ENCODE results near the gene SNTG2.

SNTG2 gene

DNA sequence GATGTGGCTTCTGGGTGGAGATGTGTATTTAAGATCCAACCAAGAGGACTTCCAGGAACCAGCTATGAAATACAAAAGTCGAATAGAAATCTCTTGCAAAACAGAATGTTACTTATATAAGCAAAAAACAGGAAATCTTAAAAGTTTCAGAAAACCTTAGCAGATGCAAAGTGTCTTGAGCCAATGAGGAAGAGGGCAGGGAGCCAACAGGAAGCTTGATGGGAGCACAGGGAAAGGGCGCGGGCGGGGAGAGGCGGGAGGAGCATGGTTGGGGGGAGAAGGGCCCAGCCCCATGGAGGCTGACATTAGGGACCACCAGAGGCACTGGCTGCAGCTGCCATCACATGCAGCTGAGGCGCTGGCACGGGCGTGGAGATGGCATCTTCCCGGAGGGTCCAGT, 203.3 kb downstream of the SNTG2 start:
- no peak for DNase-seq

- DNase-seq = no peak
These were observed 204.3 kb downstream of the SNTG2 start for GRCh38 chr2:1154710-1155594.

DNA sequence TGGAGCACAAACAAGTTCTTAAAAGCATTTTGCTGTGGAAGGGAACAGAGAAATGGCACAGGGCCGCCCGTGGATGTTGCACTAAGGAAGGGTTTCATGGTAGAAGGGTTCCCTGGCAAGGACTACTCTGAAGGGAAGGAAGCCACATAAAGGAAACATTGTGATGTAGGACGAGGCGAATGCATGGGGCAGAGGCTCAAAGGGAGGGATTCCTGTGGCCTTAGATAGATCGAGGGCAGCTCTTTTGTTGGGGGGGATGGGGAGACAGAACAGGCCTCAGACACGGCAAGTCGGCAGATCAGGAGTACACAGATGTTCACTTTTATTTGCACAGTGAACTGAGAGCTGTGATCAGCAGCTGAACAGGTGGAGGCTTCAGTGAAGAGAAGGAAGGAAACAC, 205.4 kb downstream of the SNTG2 start:
- no peak for DNase-seq

DNA sequence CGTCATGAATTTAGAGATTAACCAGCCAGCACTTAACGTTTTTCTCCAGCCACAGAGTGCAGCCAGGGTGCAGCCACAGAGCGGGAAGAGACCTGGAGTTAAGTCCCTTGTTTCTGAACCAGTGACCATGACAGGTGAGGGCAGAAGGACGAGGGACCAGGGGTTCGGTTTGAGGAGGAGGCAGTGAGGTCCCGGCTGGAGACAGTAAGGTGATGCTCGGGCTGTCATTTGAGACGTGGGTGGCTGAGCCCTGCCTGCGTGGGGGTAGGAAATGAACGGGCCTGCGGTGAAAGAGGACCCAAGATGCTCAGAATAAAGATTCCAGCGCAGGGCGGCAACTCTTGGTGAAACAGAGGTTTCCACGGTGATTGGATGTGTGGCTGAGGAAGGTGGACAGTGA, 205.9 kb downstream of the SNTG2 start:
- no peak for DNase-seq

GRCh38 chr2:1157107-1157506, 206.5 kb downstream of the SNTG2 start:
- no peak for DNase-seq

DNA sequence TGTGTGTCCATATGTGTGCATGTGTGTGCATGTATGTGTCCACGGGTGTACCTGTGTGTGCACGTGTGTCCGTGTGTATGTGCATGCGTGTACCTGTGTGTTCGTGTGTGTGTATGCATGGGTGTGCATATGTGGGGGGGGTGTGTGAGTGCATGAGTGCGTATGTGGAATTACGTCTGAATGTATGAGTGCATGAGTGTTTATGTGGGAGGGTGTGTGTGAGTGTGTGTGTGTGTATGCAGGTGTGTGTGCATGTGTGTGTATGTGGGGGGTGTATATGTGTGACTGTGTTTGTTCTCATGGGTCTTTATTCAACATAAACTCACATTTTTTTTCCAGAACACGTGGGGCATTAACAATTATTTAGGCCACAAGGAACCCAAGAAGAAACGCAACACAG, 208.4 kb downstream of the SNTG2 start:
- DNase-seq = no peak

- DNase-seq = no peak
These were observed 211.6 kb downstream of the SNTG2 start for GRCh38 chr2:1162246-1162645.

GRCh38 chr2:1162768-1163584, 212.3 kb downstream of the SNTG2 start:
- peak; percentile 26 for DNase-seq

GRCh38 chr2:1166976-1167375, 216.3 kb downstream of the SNTG2 start:
- DNase-seq = peak; percentile 25

DNA sequence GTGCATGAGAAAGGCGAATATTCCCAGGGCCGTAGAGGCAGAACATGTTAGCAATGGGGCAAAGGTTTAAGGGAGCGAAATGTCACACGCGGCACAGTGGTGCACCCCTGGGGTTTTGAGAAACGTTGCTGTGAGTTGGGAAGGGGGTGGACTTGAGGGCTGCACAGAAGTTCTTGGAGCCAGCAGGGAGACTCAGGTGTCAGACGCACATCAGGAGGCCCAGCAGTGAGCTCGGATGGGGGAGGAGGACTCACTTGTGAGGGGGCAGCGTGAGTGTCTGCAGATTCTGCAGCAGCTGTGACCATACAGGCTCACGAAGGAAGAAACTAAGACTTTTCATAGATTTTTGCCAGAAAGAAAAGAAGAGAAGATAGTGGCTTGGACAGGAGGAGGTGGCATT, 218.2 kb downstream of the SNTG2 start:
- no peak for DNase-seq

DNA sequence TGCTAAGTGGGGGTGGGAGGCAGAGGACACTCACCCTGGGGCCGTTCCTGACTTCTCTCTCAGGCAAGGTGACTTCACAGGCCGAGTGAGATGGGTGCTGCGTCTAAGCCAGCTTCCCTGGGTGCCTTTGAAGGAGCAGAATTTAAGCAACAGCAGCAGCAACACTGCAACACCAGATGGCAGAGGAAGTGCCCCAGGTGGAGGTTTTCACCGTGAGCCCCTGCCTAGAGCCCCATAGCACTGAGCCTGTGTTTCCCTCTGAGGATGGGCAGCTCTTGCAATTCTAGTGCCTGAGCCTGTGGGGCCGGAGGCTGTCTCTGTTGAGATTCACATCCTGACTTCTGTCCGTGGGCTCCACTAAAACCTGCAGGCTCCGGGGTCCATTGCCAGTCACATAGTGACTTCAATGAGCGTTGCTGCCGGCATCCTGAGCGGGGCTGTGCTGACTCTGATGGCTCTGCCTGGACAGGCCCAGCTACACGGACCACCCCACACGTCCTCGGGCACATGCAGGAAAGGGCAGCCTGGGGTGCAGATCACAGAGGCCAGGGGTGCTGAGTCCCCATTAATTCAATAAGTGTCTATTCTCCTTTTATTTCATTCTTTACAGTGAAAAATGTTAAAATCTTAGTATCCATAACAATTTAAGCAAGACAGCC, 218.8 kb downstream of the SNTG2 start:
- no peak for DNase-seq

DNA sequence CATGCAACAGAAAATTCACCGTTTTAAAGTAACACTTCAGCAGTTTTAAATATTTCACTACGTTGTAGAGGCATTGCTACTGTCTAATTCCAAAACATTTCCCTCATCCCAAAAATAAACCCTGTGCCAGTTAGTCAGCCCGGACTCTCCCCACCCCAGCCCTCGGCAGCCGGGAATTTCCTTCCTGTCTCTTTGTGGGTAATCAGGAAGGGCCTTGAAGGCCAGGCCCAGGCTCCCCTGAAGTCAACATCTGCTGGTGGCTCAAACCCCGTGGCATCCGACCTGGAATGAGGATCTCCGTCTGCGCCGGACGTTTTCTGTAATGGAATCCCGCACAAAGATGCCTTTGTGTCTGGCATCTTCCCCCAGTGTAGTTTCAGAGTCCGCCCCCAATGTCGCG, 219.6 kb downstream of the SNTG2 start:
- DNase-seq = no peak

DNA sequence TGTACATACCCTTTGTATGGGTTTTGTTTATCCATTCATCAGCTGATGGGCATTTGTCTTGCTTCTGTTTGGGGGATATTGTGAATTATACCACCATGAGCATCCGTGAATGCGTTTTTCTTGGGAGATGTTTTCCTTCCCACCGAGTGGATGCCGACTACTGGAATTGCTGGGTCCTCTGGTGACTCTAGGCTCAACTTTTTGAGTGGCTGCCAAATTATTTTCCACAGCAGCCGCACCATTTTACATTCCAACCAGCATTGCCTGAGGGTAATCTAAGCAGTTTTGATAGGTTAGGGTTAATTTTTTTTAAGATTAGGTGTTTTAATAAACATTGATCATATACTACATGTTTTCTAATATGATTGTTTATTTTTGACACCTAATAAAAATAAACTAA, 220.1 kb downstream of the SNTG2 start:
- DNase-seq = no peak

- no peak for DNase-seq
These were observed 222.9 kb downstream of the SNTG2 start for GRCh38 chr2:1173528-1173927.

DNA sequence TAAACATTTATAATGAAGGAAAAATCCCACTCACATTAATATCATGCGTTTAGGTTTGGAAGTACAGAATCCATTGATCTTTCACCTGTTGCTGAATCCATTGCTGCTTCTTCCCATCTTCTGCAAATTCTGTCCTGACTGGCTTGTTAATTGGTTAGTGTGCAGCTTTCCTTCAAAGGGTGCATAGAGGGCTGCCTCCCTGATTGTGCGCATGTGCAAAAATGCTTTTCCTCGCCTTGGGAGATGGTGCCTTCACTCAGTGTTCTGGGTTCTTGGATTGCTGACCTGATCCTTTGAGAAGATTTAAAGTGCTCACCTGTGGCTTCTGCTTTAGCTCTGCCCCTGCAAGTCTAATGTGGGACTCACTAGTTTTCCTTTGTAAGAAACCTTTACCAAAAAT, 231.2 kb downstream of the SNTG2 start:
- DNase-seq = no peak

- DNase-seq = no peak
These were observed 232.7 kb downstream of the SNTG2 start for GRCh38 chr2:1183300-1183699.

GRCh38 chr2:1186421-1186820, 235.8 kb downstream of the SNTG2 start:
- no peak for DNase-seq

DNA sequence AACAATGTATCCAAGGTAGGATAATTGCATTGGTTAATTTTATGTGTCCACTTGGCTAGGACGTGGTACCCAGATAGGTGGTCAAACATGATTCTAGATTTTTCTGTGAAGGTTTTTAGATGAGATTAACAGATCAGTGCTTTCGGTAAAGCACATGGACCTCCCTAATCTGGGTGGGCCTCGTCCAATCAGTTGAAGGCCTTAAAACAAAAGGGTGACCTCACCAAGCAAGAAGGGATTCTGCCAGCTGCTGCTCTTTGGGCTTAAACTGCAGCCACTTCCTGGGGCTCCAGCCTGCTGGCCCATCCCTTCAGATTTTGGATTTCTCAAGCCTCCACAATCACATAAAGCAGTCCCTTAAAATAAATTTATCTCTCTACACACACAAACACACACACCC, 236.5 kb downstream of the SNTG2 start:
- DNase-seq = no peak

GRCh38 chr2:1192121-1192520, 241.5 kb downstream of the SNTG2 start:
- DNase-seq = no peak

- DNase-seq = no peak
These were observed 243.2 kb downstream of the SNTG2 start for GRCh38 chr2:1193801-1194200.

DNA sequence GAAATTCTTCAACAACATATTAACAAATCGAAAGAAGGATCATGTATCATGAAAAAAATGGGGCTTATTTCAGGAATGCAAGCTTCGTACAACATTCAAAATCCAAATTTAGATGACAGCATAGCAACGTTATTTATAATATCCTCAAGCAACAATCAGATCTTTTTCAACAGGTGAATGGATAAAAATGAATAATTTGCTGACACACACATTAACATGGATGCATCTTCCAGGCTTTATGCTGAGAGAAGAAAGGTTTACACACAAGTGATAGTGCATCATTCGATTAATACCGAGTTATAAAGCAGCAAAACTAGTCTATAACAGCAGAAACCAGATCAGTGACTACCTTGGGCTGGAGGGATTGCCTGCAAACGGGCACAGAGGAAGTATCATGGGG, 253.1 kb downstream of the SNTG2 start:
- DNase-seq = no peak

GRCh38 chr2:1205853-1206252, 255.2 kb downstream of the SNTG2 start:
- no peak for DNase-seq

DNA sequence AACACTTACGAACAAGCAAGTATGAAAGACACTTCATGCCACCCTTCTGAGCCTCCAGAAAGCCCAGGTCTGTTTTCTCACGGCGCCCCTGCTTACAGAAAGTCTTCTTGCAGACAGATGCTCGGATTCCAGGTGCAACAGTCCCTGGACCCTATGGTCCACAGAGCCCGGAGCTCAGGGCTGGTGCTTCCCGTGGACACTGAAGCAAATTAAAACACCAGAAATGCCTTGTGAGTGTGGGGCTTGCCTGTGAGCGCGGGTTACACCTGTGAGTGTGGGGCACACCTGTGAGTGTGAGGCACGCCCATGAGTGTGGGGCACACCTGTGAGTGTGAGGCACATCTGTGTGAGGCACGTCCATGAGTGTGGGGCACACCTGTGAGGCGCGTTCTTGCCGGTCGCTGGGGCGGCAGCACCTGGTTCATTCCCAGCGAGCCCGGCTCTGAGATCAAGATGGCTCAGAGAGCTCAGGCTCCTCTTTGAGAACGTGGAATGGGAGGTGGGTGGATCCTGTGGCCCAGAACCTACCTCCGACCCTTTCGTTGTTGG, 257.4 kb downstream of the SNTG2 start:
- no peak for DNase-seq
